ENCODE measurements around the gene NCAM1.

The NCAM1 gene

DNA sequence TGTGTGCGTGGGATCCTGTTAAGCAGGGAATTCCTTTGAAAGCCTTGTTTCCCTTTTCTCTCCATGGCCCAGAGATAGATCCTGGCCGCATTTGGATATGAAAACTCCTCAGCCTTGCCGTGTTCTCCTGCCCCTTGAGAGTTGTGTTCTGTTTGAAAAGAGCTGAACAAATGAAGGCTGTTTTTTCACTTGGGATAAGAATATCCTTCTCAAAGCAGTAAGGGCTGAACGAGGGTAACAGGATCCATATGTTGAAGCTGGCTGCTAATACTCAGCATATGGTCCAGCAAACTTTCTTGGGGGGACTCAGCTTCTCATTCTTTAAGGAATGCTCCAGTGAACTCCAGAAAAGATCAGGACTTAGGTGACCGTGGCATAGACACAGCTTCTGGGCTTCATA is 238.6 kb downstream of the NCAM1 start:
- no peak for DNase-seq (ENCODE audit: low read depth in 2 of 2)

DNA sequence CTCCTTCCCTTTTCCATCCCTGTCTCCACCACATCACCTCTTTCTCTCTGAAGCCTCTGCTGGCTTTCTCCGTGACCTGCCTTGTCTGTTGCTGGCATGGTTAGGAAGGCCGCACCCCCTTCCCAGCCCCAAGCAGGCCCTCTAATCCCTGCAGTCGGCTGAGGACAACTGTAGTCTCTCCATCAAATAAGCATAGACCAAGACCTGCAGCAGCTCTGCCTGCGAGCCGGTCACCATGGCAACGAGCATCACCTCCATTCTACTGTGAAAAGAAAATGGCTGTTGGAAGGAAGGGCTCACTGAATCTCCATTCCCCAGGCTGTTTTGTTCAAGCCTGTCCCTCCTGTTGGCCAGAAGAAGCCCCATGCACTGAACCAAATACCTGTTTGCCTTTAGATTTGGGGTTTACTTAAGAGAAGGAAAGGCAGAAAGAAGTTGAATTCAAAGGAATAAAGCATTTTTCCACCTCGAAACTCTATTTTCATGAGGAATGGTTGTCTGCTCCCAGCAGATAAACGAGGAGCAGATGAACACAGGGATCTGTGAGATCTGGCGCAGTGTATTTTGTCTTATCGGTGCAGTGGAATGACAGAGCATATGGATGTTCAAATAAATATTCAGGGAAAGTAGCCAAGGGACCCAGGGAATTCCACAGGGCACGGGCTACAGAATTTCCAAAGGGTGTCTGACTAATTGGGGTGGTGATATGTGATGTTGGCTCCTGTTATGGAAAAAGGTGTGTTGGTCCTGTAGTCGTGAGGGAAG is 240.0 kb downstream of the NCAM1 start:
- no peak for DNase-seq (ENCODE audit: low read depth in 2 of 2)

DNA sequence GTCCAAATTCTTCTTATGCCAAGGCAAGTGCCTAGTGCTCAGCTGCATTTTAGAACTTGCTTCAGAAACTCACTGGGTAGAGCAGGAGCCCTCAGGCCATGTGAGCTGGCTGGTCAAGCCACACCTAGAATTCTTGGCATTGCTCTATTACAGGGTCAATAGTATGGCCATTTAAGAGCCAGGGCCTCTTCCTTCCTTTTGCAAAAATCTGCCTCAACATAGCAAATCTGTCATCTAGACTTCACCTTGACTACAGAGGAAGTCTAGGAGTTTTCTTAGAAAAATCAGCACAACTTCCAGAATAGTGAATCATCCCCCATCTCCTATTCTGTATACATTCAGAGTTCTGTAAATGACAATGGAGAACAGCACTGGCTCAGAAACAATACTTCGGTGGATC is 241.2 kb downstream of the NCAM1 start:
- no peak for DNase-seq (ENCODE audit: low read depth in 2 of 2)

DNA sequence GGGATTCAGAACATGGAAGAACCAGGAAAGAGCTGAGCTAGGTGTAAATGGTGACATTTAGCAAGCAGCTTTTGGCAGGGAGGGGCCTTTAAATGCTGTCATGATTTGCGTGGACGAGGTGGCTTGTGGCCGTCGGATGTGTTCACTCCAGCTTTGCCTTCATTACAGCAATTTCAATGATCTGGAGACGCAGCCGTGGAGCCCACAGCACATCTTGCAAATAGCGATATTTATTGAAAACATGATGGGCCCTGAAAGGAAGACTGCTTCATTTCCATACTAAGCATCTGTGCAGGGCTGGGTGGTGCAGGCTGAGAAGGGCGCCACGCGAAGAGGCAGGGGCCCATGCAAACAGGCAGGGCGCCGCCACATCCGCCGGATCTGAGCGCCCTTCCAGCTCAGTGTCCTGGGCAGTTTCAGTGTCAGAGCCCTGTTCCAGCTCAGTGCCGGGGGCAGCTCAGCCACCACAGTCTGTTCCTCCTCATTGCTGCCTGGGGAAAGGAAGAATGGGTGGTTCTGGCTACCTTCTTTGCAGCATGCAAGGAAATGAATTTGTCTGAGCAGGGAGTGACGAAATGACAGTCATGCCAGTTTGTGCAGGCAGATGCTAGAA is 242.0 kb downstream of the NCAM1 start:
- DNase-seq (ENCODE audit: low read depth in 2 of 2) = no peak

DNA sequence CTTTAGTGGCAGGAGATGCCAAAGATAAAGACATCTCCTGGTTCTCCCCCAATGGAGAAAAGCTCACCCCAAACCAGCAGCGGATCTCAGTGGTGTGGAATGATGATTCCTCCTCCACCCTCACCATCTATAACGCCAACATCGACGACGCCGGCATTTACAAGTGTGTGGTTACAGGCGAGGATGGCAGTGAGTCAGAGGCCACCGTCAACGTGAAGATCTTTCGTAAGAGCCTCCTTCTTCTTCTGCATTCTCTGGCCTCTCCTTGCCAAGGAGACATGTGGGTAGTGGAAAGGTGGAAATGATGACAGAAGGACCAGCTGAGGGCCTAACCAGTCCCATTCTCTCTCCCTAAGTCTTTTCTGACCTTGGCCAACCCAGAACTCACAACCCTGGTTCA is 243.1 kb downstream of the NCAM1 start:
- no peak for DNase-seq (ENCODE audit: low read depth in 2 of 2)

DNA sequence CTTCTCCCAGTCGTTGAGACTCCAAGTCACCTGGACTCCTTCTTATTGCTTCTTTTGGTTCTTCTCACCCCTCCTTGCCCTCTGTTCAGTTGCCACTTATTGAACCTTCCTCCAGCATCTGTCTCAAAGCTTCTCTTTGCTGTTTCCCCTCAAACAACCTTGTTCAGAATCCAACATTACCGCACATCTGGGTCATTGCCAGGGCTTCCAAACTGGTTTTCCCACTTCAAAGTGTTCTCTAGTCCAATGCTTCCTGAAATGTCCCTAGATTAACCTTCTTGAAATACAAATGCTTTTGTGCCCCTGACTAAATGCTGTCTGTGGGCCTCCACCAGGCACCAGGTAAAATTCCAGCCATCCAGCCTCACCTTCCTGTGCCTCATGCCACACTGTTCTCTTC is 252.3 kb downstream of the NCAM1 start:
- no peak for DNase-seq (ENCODE audit: low read depth in 2 of 2)

DNA sequence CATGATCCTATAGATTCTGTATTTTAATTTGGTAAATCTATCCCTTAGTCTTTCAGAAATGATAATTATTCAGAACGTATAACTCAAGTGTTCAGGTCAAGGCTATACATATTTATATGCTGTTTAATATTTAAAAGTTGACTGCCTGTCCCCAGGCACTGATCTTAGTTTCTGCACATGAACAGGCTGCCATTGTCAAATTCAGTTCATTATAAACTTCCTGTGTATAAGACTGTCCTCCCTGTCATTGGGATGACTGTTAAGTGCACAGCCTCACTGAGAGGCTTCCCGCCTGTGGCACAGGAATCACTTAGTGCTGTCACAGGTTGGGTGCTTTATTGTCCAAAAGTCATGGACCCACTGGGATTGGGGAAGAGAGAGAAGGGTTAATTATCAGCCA is 261.0 kb downstream of the NCAM1 start:
- DNase-seq (ENCODE audit: low read depth in 2 of 2) = no peak

DNA sequence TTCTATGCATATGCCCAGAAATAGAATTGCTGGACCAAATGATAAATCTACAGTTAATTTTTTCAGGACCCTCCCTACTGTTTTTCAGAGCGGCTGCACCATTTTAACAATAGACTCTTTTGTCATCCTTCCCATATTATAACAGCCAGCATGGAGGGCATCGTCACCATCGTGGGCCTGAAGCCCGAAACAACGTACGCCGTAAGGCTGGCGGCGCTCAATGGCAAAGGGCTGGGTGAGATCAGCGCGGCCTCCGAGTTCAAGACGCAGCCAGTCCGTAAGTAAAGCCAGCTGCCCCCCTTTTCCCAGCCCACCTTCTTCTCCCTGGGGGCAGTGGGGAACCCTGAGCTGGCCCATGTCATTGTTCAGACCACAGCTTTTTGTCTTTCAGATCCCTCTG is 273.7 kb downstream of the NCAM1 start:
- DNase-seq (ENCODE audit: low read depth in 2 of 2) = no peak

DNA sequence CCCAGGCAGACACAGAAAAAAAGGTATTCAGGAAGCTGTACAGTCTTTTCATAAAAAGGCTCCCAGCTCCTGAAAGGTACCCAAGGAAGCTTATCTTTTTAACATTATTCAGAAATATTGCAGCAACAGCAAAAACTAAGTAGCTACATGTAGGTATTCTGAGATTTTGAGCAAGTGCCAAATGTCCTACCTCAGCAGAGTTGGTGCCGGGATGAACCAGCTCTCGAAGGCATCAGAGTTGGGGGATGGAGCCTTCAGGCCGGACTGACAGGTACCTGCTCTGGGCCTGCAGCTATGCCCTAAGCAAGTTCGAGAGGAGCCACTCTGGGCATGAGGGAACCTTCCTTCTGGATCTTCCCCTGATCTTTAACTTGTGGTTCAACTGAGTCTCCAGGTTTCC is 276.0 kb downstream of the NCAM1 start:
- no peak for DNase-seq (ENCODE audit: low read depth in 2 of 2)

DNA sequence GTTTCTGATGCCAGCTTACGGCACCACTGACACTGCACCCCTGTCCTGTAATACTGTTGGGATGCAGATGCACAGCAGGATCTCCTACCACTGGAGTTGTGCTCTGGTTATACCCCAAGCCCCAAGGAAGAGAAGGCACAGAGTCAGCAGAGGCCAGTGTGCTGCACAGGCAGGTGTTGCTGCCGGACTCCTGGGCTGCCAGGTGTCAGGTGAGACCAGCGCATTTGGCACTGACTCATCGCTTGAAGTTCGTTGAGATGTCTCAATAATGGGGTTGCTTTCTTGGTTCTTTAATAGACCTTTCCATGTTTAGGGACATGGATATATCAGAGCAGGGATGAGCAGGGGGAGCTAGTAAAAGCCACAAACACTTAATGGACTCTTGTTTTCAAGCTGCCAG is 277.5 kb downstream of the NCAM1 start:
- no peak for DNase-seq (ENCODE audit: low read depth in 2 of 2)

DNA sequence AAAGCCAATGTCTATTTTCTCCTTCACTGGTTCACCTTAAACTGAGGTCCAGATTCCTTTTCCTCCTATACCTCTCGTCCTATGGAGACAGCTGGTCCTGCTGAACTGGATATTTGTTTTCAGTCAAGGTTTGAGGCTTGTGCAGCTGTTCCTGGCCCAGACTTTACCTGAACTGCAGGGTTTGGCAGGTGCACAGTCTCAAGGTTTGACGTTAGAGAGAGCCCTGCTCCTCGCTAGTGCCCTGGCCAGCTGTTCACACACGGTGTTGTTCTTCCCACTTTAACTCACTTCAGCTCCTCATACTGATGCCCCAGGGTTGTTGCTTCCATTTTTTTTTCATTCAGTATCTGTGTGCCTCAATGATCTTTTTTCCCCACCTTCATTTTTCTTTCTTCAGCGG is 279.2 kb downstream of the NCAM1 start:
- no peak for DNase-seq (ENCODE audit: low read depth in 2 of 2)

DNA sequence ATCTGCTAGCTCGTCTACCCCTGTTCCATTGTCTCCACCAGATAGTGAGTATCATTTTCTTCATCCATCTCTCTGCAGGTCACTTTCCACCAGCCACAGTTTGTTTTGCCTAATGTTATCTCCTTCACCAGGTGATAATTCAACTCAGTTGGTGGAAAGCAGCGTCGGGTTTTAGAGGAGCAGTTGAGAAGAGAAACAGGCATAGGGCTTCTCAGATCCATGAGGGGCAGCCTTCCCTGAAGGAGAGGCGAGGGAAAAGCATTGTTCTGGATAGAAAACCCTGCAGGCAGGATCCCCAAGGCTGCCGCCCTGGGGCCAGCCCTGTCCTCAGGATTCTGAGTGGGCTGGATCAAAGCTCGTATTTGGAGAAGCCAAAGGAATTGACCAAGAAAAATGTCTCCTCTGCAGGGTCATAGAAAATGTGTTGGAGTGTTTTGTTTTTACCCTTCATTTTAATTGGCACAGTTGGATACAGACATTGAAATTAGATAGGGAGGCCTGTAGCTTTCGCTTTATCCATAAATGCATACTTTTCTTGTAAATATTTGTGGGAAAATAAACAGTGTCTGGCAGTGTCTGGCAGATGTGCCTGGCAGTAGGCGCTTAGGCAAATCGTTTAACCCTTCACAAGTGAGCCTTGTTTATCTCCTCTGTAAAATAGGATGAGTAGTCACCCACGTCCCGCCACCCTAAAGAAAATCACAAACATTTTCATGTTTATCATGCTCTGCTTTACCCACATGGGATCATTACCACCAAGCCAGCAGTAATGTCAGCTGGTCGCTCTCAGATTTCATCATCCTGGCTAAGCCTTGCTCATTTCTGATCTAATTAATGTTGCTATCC is 279.8 kb downstream of the NCAM1 start:
- DNase-seq (ENCODE audit: low read depth in 2 of 2) = no peak

DNA sequence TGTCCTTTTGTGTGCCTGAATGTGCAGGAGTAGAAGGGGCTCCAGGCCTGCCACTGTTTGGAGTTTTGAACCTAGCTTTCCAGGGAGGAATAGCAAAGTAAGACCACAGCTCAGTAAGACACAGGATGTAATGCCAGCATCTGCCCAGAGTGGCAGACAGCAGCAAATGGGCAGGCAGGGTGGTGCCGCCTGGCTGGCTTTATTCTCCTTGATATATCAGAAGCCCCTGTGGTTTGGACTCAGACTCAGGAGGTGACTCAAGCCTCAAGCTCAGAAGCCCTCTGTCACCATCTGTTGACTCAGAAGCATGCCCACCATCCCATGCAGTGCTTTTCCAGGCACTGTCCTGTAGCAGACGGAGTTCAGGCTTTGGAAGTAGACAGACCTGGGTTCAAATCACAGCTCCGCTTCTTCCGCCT is 280.4 kb downstream of the NCAM1 start:
- DNase-seq (ENCODE audit: low read depth in 2 of 2) = no peak

DNA sequence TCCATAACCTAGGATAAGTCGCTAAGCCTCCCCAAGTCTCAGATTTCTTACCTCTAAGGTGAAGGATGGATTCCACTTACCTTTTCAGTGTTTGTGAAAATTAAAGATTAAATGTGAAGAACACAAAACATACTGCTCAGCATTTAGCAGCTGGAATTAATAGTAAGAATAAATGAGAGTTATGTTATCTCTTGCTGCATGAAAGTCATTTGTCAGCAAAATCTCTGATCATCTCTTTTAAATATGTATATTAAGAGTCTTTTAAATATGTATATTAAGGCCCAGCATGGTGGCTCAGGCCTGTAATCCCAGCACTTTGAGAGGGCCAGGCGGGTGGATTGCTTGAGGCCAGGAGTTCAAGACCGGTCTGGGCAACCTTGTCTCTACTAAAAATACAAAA is 280.8 kb downstream of the NCAM1 start:
- DNase-seq (ENCODE audit: low read depth in 2 of 2) = no peak

DNA sequence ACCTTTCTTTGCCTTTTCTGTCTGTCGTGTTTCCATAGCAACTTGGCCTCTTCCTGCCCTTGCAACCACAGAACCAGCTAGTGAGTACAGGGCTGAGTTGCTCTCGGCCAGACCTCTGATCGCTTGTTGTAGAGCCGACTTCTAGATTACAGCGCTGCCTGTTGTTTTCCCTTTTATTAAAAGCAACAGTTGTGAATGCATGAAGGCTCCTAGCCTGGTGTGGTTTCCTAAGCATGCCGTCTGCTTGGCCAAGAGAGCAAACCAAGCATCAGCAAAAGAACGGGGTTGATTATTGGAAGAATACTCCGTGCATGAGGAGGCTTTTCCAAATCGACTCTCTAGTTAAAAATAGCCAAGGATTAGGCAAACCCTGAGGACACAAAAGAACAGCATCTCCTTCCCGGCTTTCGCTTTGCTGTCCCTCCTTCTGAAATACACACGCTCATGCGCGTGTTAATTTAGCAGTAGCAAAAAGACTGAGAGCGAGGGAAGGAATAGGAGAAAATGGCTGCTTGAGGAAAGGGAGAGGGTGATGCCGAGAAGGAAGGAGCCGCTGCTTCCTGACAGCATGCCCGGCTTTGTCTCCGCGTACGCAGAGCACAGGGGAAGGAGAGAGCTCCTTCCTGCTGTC is 281.7 kb downstream of the NCAM1 start:
- DNase-seq (ENCODE audit: low read depth in 2 of 2) = no peak

DNA sequence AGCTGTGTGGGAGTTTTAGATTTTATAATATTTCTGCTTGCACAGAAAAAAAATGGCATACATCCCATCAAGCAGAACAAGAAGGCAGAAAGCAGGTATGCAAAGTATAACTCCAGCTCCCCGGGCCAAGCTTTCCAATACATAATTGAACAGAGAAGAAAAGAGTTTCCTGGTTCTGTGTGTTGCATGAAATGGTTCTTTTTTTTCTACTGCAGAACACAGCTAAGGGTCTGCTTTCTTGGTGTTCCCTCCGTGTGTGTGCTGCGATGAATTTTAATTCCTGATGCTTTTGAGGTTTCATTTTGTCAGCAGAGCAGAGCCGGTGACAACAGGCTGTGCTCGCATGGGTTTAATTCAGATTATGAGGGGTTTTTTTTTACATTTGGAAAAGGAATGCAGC is 282.5 kb downstream of the NCAM1 start:
- no peak for DNase-seq (ENCODE audit: low read depth in 2 of 2)

DNA sequence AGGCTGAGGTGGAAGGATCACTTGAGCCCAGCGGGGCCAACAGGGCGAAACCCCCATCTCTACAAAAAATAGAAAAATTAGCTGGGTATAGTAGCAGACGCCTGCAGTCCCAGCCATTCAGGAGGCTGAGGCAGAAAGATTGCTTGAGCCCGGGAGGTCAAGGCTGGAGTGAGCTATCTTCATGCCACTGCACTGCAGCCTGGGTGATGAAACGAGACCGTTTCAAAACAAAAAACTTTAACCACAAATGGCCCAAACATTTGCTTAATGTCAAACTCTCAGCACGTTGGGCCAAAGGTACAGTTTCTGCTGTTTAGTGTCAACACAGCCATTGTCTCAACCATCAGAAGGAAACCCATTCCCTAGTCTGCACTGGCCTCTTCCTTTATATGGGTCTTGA is 284.0 kb downstream of the NCAM1 start:
- no peak for DNase-seq (ENCODE audit: low read depth in 2 of 2)

DNA sequence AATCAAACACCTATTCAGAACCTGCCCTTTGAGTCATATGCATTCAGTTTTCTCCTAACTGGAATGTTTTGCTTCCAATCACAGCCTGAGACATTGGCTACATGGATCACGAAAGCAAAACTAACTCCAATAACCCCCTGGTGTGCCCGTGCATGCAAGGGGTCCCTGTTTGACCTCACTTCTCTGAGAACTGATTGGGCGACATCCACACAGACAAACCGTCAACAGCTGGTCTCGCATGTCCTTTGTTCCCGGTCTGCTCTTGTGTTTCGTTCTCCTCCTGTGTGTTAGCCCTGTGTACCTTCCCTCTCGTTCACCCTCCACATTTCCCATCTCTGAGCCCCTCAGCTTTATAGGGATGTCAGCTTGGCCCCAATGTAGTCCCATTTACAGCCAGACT is 286.0 kb downstream of the NCAM1 start:
- DNase-seq (ENCODE audit: low read depth in 2 of 2) = no peak

DNA sequence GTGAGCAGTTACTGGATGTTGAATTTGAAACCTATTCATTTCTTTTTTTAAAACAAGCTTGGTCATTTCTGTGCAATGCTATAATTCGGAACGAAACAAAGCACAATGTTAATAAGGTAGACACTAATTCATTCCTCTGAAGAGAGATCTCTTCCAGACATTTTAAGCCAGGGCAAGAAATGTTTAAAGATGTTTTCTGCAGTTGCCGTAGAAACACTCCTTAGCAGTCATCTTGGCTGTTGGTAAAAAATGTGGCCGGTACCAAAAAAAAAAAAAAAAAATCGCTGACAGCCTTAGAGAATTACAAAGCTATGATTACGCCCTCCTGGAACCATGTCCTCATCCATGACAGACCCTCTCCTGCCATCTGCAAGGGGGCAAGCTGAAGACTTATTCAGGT is 286.7 kb downstream of the NCAM1 start:
- DNase-seq (ENCODE audit: low read depth in 2 of 2) = no peak

DNA sequence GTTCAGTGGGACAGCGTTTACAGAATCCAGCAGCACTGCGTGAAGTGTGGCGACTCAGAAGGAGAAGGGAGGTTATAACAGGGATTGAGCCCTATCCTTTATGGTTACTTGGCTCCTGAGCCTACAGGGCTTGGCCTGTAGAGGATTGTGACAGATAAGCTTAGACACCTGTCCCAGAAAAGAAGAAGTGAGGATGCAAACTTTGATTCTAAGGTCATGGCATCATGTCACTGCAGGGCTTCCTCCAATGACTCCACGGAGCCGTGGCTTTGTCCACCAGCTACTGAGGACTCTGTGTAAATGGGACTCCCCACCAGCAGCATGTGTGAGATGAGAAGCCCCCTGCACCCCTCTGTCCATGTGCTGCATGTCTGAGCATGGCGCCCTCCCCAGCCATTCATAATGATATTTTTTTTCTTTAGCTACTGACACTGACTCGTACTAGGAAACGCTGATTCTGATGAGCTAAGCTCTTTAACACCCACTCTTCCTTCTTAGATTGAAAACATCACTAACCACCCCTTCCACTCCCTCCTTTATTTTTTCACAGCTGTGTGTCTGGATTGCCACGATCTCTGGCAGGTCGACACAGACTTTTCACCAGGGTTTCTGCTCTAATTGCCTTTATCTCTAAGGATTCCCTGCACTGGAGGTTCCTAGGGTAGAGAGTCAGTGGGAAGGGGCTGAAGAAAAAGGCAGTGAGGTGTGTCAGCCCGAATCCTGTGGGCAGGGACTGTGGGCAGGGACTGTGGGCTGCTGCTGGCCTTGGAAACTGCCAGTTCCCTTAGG is 287.7 kb downstream of the NCAM1 start:
- DNase-seq (ENCODE audit: low read depth in 2 of 2) = no peak

DNA sequence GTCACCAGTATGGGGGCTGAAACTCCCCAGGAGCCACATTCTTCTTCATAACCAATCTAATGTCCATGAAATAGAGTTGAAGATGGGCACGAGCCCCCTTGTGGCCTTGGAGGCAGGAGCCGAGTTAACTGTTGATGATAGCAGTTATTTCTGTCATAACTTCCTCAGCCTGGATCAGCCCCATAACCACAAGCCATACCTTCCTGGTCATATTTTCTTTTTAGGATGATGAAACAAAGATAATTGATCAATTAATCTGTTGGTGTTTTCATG is 288.2 kb downstream of the NCAM1 start:
- no peak for DNase-seq (ENCODE audit: low read depth in 2 of 2)

DNA sequence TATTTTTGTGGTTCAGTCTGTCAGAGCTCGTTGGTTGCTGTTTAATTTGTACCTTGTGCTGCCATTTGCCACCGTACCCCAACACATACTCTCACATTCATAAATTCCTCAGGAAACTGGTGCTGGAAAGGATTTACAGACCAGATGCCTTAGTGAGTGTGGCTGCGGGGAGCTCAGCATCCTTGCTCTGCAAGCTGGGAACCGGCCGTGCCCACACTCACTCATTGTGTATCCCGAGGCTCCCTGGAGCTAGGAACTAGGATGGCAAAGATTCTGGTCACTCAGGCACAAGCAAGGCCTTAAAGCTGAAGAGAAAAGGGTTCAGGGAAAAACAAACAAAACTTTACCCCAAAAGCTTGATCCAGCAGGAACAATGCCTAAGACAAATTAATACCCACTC is 288.6 kb downstream of the NCAM1 start:
- no peak for DNase-seq (ENCODE audit: low read depth in 2 of 2)
